Endothelial cell of umbilical vein (primary cell): Measurements from ENCODE around the gene CBY3. TPM values are rescaled to one million over a fixed set of nuclear protein-coding genes. Genes with fewer than 3 reads are reported as not detected.

ENCODE experiments used
- BruUV-seq: library from RNA; stranded (reverse); fragments of 400-500 nt; replicated peaks from 2 replicates; lab custom pipeline; 2021; lab: Mats Ljungman, UMichigan
- CTCF ChIA-PET: fragments of 300-600, 350-600 bp; sonication (Branson Sonifier 250); formaldehyde crosslinking; loops from one replicate; lab custom pipeline; 2021; ENCODE audit warnings: antibody characterized with exemption, inconsistent platforms; lab: Charles Lee
- POLR2A ChIA-PET: fragments of 300-600, 350-600 bp; sonication (Branson Sonifier 250); formaldehyde crosslinking; loops from one replicate; lab custom pipeline; 2021; ENCODE audit warnings: antibody characterized with exemption, inconsistent platforms; lab: Charles Lee
- DNase-seq: peaks from one replicate; pipeline ENCODE4 v3.0.0-alpha.2; 2011; ENCODE audit warnings: low read depth, low spot score
- FAIRE-seq: peaks from 2 replicates; lab custom pipeline; 2011; peaks lifted over from hg19 to GRCh38; lab: Jason Lieb, UNC
- H2AFZ ChIP-seq: 2 replicates; pipeline ENCODE4 v1.6.0; 2012; ENCODE audit warnings: low read depth, low read length, control low read depth, inconsistent platforms
- H3K27ac ChIP-seq: 2 replicates; pipeline ENCODE4 v1.5.1; 2011; ENCODE audit warnings: low read depth, mild to moderate bottlenecking, control low read depth, low read length, moderate library complexity; ENCODE audit not compliant: insufficient read depth
- H3K27me3 ChIP-seq, 2 experiments: 2 replicates each; pipeline versions ENCODE4 v1.6.0 to v1.6.1; 2011; ENCODE audit warnings: low read length in 2 of 2, mixed read lengths in 1 of 2; ENCODE audit not compliant: control insufficient read depth in 2 of 2, insufficient read depth in 2 of 2
- H3K36me3 ChIP-seq, 2 experiments: 2 replicates in 1 of 2; 3 replicates in 1 of 2; pipeline ENCODE4 v1.5.1; 2011; ENCODE audit warnings: low read length in 2 of 2, mild to moderate bottlenecking in 1 of 2, moderate library complexity in 1 of 2; ENCODE audit not compliant: control insufficient read depth in 2 of 2, insufficient read depth in 2 of 2; ENCODE audit errors: extremely low read depth in 1 of 2
- H3K4me1 ChIP-seq: 3 replicates; pipeline ENCODE4 v1.5.1; 2011; ENCODE audit warnings: mild to moderate bottlenecking, low read length; ENCODE audit not compliant: control insufficient read depth, insufficient read depth; ENCODE audit errors: extremely low read depth
- H3K4me2 ChIP-seq: 2 replicates; pipeline ENCODE4 v1.6.1; 2011; ENCODE audit warnings: low read length, control low read depth, mixed read lengths; ENCODE audit not compliant: insufficient read depth
- H3K4me3 ChIP-seq, 3 experiments: fragments of 200-600 bp in 1 of 3; sonication (generic), shearing (Covaris generic) in 1 of 3; replicated peaks in 1 of 3; 2 replicates each; pipeline ENCODE4 v1.5.1; 2011 to 2016; ENCODE audit warnings: control low read depth in 3 of 3, low read length in 3 of 3, mild to moderate bottlenecking in 2 of 3, inconsistent platforms in 1 of 3, low read depth in 1 of 3, moderate library complexity in 1 of 3; ENCODE audit not compliant: insufficient read depth in 1 of 3
- H3K79me2 ChIP-seq: 2 replicates; pipeline ENCODE4 v1.6.0; 2012; ENCODE audit warnings: low read length, inconsistent platforms; ENCODE audit not compliant: control insufficient read depth, insufficient read depth
- H3K9ac ChIP-seq: replicated peaks from 2 replicates; pipeline ENCODE3; 2011; ENCODE audit warnings: low read length, control low read depth; ENCODE audit not compliant: insufficient read depth; ENCODE audit errors: extremely low read depth
- H3K9me1 ChIP-seq: replicated peaks from 3 replicates; pipeline ENCODE4 v1.6.0; 2011; ENCODE audit warnings: mild to moderate bottlenecking, low read length; ENCODE audit not compliant: control insufficient read depth, insufficient read depth; ENCODE audit errors: extremely low read depth
- H3K9me3 ChIP-seq: replicated peaks from 2 replicates; pipeline ENCODE4 v1.5.1; 2012; ENCODE audit warnings: low read length, inconsistent platforms; ENCODE audit not compliant: control insufficient read depth, insufficient read depth
- H4K20me1 ChIP-seq: replicated peaks from 2 replicates; pipeline ENCODE3; 2011; ENCODE audit warnings: mild to moderate bottlenecking, low read length; ENCODE audit not compliant: control insufficient read depth, insufficient read depth; ENCODE audit errors: extremely low read depth
- EZH2 ChIP-seq: IDR thresholded peaks from 2 replicates; pipeline ENCODE4 v1.6.1; 2012; ENCODE audit warnings: borderline replicate concordance, low read depth, mild to moderate bottlenecking, moderate library complexity, low read length, inconsistent platforms; ENCODE audit not compliant: severe bottlenecking
- FOS ChIP-seq: IDR thresholded peaks from 2 replicates; pipeline ENCODE4 v1.6.1; 2011; ENCODE audit warnings: mild to moderate bottlenecking, low read length, moderate library complexity, borderline replicate concordance; ENCODE audit not compliant: insufficient read depth
- GATA2 ChIP-seq: IDR thresholded peaks from 2 replicates; pipeline ENCODE4 v1.7.0; 2011; ENCODE audit warnings: low read depth, mild to moderate bottlenecking, moderate library complexity, mixed read lengths, low read length; ENCODE audit not compliant: insufficient read length, insufficient read depth
- JUN ChIP-seq: IDR thresholded peaks from 2 replicates; pipeline ENCODE4 v1.6.1; 2011; ENCODE audit warnings: borderline replicate concordance, low read depth; ENCODE audit not compliant: insufficient read length, insufficient read depth
- MYC ChIP-seq: IDR thresholded peaks from one replicate; pipeline ENCODE4 v1.6.1; 2011; ENCODE audit warnings: mild to moderate bottlenecking, low read depth, low read length
- POLR2A ChIP-seq: IDR thresholded peaks from 2 replicates; pipeline ENCODE4 v1.6.1; 2012; ENCODE audit warnings: low read depth, mild to moderate bottlenecking, control low read depth, low read length
- POLR2AphosphoS5 ChIP-seq: IDR thresholded peaks from 2 replicates; pipeline ENCODE4 v1.6.1; 2012; ENCODE audit warnings: low read depth, mild to moderate bottlenecking, control low read depth, low read length, moderate library complexity; ENCODE audit not compliant: insufficient read depth
- dilution Hi-C: fragments of 300-500 bp; cut with MboI; formaldehyde crosslinking; loops from one replicate; pipeline ENCODE4 v1.15.0; 2019; ENCODE audit warnings: low sequenced_read_pairs; ENCODE audit not compliant: extremely low pct_ligation_motif_present
- intact Hi-C: fragments of 100-400 bp; cut with micrococcal nuclease; formaldehyde crosslinking; loops from one replicate; pipeline ENCODE4 v1.10.0; 2022
- polyA plus RNA-seq, 4 experiments: library from polyadenylated mRNA; depleted of rRNA in 3 of 4; stranded (reverse) in 3 of 4; unstranded in 1 of 4; fragments of >200 nt; gene quantifications; 2 replicates each; pipeline versions ENCODE4 v1.2.1 to v1.2.3, GENCODE V29; 2011 to 2012; ENCODE audit warnings: missing spikeins in 1 of 4
- total RNA-seq: library from RNA; stranded (reverse); gene quantifications from 2 replicates; pipeline ENCODE4 v1.2.3, GENCODE V29; 2021
- TF ChIP-seq, protein P1 (sequence below): IDR thresholded peaks from 2 replicates; pipeline ENCODE4 v1.6.1; 2011; ENCODE audit not compliant: insufficient read depth, insufficient read length
- TF ChIP-seq, protein P2 (sequence below), 2 donors: IDR thresholded peaks; 1 replicate in 1 of 2; 2 replicates in 1 of 2; pipeline ENCODE4 v1.5.1; 2011; ENCODE audit warnings: low read length in 2 of 2, mild to moderate bottlenecking in 2 of 2, moderate library complexity in 2 of 2, control low read depth in 1 of 2, inconsistent platforms in 1 of 2, low read depth in 1 of 2; ENCODE audit not compliant: insufficient read depth in 1 of 2; ENCODE audit errors: extremely low read depth in 1 of 2

CBY3 gene
- total and polyA plus RNA-seq, 2 donors (not counting 3 experiments of a cell fraction or from before 2014, with no cell fraction given) = not detected

DNA sequence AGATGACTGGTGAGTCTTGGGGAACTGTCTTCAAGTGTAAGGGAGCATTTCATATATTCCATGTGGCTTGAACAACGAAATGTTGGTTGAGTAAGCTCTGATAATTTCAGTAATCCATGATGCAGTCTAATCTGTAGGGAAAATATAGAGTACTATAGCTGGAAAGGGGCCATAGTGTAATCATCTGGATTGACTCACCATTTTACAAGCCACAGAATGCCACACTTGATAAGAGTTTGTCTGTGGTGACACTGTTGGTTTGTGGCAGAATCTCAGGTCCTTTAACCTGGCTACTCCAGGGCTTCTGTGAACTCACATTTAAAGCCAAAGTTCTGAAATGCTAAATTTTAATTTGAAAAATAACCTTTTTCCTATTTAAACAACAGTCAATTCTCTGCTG, 35.5 kb upstream of the CBY3 start:
- no TSS peak for BruUV-seq
- no peak overlapping the region for H3K27ac ChIP-seq
- ChIA-PET CTCF (interaction anchor here (1.1 kb wide), 1 partner anchor 17 kb away, joined by 3 read pairs; no protein-coding TSS in a partner anchor), POLR2A (no interaction called here)
- no peaks in the 10 kb centered on the region for H3K27me3 ChIP-seq
- H3K4me1 ChIP-seq = no peaks in the 10 kb centered on the region
- no peaks in the 10 kb centered on the region for H3K9me1 ChIP-seq
- TF ChIP-seq POLR2AphosphoS5 (no peak), EZH2 (no peak), POLR2A (no peak), FOS (no peak), GATA2 (no peak), JUN (no peak), MYC (no peak)
- TF ChIP-seq, protein P1, sequence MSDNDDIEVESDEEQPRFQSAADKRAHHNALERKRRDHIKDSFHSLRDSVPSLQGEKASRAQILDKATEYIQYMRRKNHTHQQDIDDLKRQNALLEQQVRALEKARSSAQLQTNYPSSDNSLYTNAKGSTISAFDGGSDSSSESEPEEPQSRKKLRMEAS = no peak
- TF ChIP-seq, protein P2, sequence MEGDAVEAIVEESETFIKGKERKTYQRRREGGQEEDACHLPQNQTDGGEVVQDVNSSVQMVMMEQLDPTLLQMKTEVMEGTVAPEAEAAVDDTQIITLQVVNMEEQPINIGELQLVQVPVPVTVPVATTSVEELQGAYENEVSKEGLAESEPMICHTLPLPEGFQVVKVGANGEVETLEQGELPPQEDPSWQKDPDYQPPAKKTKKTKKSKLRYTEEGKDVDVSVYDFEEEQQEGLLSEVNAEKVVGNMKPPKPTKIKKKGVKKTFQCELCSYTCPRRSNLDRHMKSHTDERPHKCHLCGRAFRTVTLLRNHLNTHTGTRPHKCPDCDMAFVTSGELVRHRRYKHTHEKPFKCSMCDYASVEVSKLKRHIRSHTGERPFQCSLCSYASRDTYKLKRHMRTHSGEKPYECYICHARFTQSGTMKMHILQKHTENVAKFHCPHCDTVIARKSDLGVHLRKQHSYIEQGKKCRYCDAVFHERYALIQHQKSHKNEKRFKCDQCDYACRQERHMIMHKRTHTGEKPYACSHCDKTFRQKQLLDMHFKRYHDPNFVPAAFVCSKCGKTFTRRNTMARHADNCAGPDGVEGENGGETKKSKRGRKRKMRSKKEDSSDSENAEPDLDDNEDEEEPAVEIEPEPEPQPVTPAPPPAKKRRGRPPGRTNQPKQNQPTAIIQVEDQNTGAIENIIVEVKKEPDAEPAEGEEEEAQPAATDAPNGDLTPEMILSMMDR (IDR thresholded peaks at IDR 0.05; ENCODE audit: extremely low read depth in 1 of 2, insufficient read depth in 1 of 2, low read depth in 1 of 2, low read length in 2 of 2) = no peak
- no peaks in the 10 kb centered on the region for H3K9me3 ChIP-seq
- peaks cover 24% of the 10 kb centered on the region for H3K79me2 ChIP-seq
- H3K36me3 ChIP-seq = peaks cover 22 to 37% of the 10 kb centered on the region in 2 experiments
- FAIRE-seq (no peak), DNase-seq (no peak)
- H3K9ac ChIP-seq = no peak overlapping the region
- intact Hi-C loops (no loop called here), dilution Hi-C loops (no loop called here)
- H3K4me2 ChIP-seq = no peak overlapping the region
- no peaks in the 10 kb centered on the region for H4K20me1 ChIP-seq
- no peak overlapping the region for H3K4me3 ChIP-seq
- no peak overlapping the region for H2AFZ ChIP-seq
